Suprapubic skin (tissue), 4 donors: ENCODE measurements around the gene NHLRC4. TPM values are rescaled to one million over a fixed set of nuclear protein-coding genes. Genes with fewer than 3 reads are reported as not detected.

Source experiments
- DNase-seq, 2 donors: peaks; one replicate each; pipeline ENCODE4 v3.0.0-alpha.2; 2019; ENCODE audit warnings: low spot score in 2 of 2
- H3K27ac ChIP-seq: fragments of 200-600 bp; sonication (generic); one replicate; pipeline ENCODE4 v1.5.1; 2019
- H3K27me3 ChIP-seq: fragments of 200-600 bp; sonication (generic); one replicate; pipeline ENCODE4 v1.5.1; 2019
- H3K36me3 ChIP-seq: fragments of 200-600 bp; sonication (generic); one replicate; pipeline ENCODE4 v1.5.1; 2019
- H3K4me1 ChIP-seq: fragments of 200-600 bp; sonication (generic); one replicate; pipeline ENCODE4 v1.5.1; 2019
- H3K4me3 ChIP-seq: fragments of 200-600 bp; sonication (generic); one replicate; pipeline ENCODE4 v1.5.1; 2019; ENCODE audit warnings: mild to moderate bottlenecking
- H3K9me3 ChIP-seq: fragments of 200-600 bp; sonication (generic); one replicate; pipeline ENCODE4 v1.5.1; 2019
- CTCF ChIP-seq, 2 donors: fragments of 200-600 bp in 1 of 2; fragments of 450-650 bp in 1 of 2; sonication (generic) in 1 of 2; IDR thresholded peaks; one replicate each; pipeline ENCODE4 v1.5.1; 2016 to 2019; ENCODE audit warnings: antibody characterized with exemption in 2 of 2, mild to moderate bottlenecking in 1 of 2, moderate library complexity in 1 of 2
- EP300 ChIP-seq: sonication (generic); formaldehyde crosslinking; IDR thresholded peaks from one replicate; pipeline ENCODE4 v1.6.1; 2017; ENCODE audit warnings: antibody characterized with exemption
- POLR2A ChIP-seq, 2 donors: fragments of 450-650 bp; IDR thresholded peaks; one replicate each; pipeline ENCODE4 v1.6.1; 2017; ENCODE audit warnings: antibody characterized with exemption in 2 of 2, mild to moderate bottlenecking in 2 of 2, moderate library complexity in 2 of 2
- POLR2AphosphoS5 ChIP-seq, 3 donors: sonication (generic); formaldehyde crosslinking; IDR thresholded peaks; one replicate each; pipeline ENCODE4 v1.6.1; 2017; ENCODE audit warnings: antibody characterized with exemption in 3 of 3
- WGBS: methylation state at CpG from one replicate; pipeline ENCODE4 v1.1.5; 2018; 5-methylcytosine and 5-hydroxymethylcytosine counted together
- total RNA-seq, 4 donors: library from RNA; depleted of rRNA; stranded (reverse); fragments of >200 nt; gene quantifications; one replicate each; pipeline ENCODE4 v1.1.0, GENCODE V29; 2016

The NHLRC4 gene
- under 1 TPM; 0.29 to 0.79 (median 0.35) TPM for total RNA-seq

- no peaks in the 10 kb centered on the region for H3K36me3 ChIP-seq
- peaks cover 11% of the 10 kb centered on the region for H3K27me3 ChIP-seq
- WGBS = 41% methylated on average over 8 of the region's 26 CpGs
- TF ChIP-seq CTCF (IDR thresholded peaks at IDR 0.05) (no peak), POLR2AphosphoS5 (IDR thresholded peaks at IDR 0.05) (no peak), POLR2A (IDR thresholded peaks at IDR 0.05) (no peak), EP300 (no peak)
- no peak within 1 kb of the TSS for H3K27ac ChIP-seq
- peak within 1 kb of the TSS; percentile 32 for H3K4me3 ChIP-seq
- H3K4me1 ChIP-seq = peaks cover 58% of the 10 kb centered on the region
- H3K9me3 ChIP-seq = no peaks in the 10 kb centered on the region
- no peak for DNase-seq
These were observed at the start of gene NHLRC4 for GRCh38 chr16:566475-567372. Gene NHLRC4 (plus strand): TSS chr16:567005. CDS start chr16:568048, 1,043 bp downstream.

- Histone ChIP-seq H3K9me3 (no peaks in the 10 kb centered on the region), H3K27ac (no peak overlapping the region), H3K4me3 (no peak overlapping the region), H3K27me3 (no peaks in the 10 kb centered on the region), H3K4me1 (peaks cover 20% of the 10 kb centered on the region), H3K36me3 (peaks cover 57% of the 10 kb centered on the region)
- 83% methylated on average over 8 of the region's 9 CpGs for WGBS
- no peak for DNase-seq
- TF ChIP-seq CTCF (IDR thresholded peaks at IDR 0.05) (no peak), EP300 (no peak), POLR2A (IDR thresholded peaks at IDR 0.05) (no peak), POLR2AphosphoS5 (IDR thresholded peaks at IDR 0.05) (no peak)
These were observed 47.9 kb upstream of the NHLRC4 start for GRCh38 chr16:518858-519257.

GRCh38 chr16:519425-519824, 47.4 kb upstream of the NHLRC4 start:
- peaks cover 57% of the 10 kb centered on the region for H3K36me3 ChIP-seq
- WGBS = 89% methylated on average over 14 of the region's 19 CpGs
- no peak for TF ChIP-seq CTCF (IDR thresholded peaks at IDR 0.05)
- no peak for TF ChIP-seq POLR2A (IDR thresholded peaks at IDR 0.05)
- TF ChIP-seq POLR2AphosphoS5 (IDR thresholded peaks at IDR 0.05) = no peak

GRCh38 chr16:519841-520687, 46.7 kb upstream of the NHLRC4 start:
- Histone ChIP-seq H3K4me3 (no peak overlapping the region), H3K27ac (no peak overlapping the region), H3K4me1 (peaks cover 32% of the 10 kb centered on the region), H3K36me3 (peaks cover 51% of the 10 kb centered on the region), H3K9me3 (no peaks in the 10 kb centered on the region), H3K27me3 (no peaks in the 10 kb centered on the region)
- WGBS = 93% methylated on average over 10 of the region's 35 CpGs
- no peak for TF ChIP-seq CTCF (IDR thresholded peaks at IDR 0.05)
- no peak for TF ChIP-seq EP300
- no peak for TF ChIP-seq POLR2AphosphoS5 (IDR thresholded peaks at IDR 0.05)
- no peak for TF ChIP-seq POLR2A (IDR thresholded peaks at IDR 0.05)
- DNase-seq = peak in 1 of 2 donors; percentile 58

More at GRCh38 chr16:519425-519824, 47.4 kb upstream of the NHLRC4 start:
- no peak overlapping the region for H3K27ac ChIP-seq
- H3K9me3 ChIP-seq = no peaks in the 10 kb centered on the region
- peak in 1 of 2 donors; percentile 62 for DNase-seq
- H3K4me1 ChIP-seq = peaks cover 26% of the 10 kb centered on the region
- H3K4me3 ChIP-seq = no peak overlapping the region
- H3K27me3 ChIP-seq = no peaks in the 10 kb centered on the region

- peak in 1 of 2 donors; percentile 59 for DNase-seq
- Histone ChIP-seq H3K36me3 (peaks cover 44% of the 10 kb centered on the region), H3K27ac (no peak overlapping the region), H3K9me3 (no peaks in the 10 kb centered on the region), H3K4me1 (peaks cover 40% of the 10 kb centered on the region), H3K4me3 (no peak overlapping the region), H3K27me3 (no peaks in the 10 kb centered on the region)
- WGBS = 93% methylated on average over 11 of the region's 13 CpGs
- TF ChIP-seq CTCF (IDR thresholded peaks at IDR 0.05) = no peak
- no peak for TF ChIP-seq POLR2A (IDR thresholded peaks at IDR 0.05)
- no peak for TF ChIP-seq EP300
- TF ChIP-seq POLR2AphosphoS5 (IDR thresholded peaks at IDR 0.05) = no peak
These were observed 46.0 kb upstream of the NHLRC4 start for GRCh38 chr16:520847-521246.
